ENCODE measurements around the gene ERI2. TPM values are rescaled to one million over a fixed set of nuclear protein-coding genes. Genes with fewer than 3 reads are reported as not detected.

ERI2 gene
- total and polyA plus RNA-seq, 2 of the 13 experiments (the other 11 are each of a cell fraction or from before 2014, with no cell fraction given): 17.4 to 41.3 TPM

GRCh38 chr16:20806168-20807050 lies at the start of gene ERI2, which contains the start of gene REXO5 (continued):
- TF ChIP-seq HNF1A (IDR thresholded peaks at IDR 0.05; ENCODE audit: low read depth) (0 out of 2 replicates have a peak, but pooled peaks have one; percentile 49), HNF1A (CRISPR knock-in tag; IDR thresholded peaks at IDR 0.05; ENCODE audit: borderline replicate concordance) (peak; percentile 82; the same call in 1 of the 2 replicates), ZNF747 (CRISPR knock-in tag; IDR thresholded peaks at IDR 0.05; ENCODE audit: borderline replicate concordance) (peak; percentile 97), NR2F6 (IDR thresholded peaks at IDR 0.05) (peak; percentile 34; the same call in 1 of the 2 replicates), NR2F6 (CRISPR knock-in tag; IDR thresholded peaks at IDR 0.05) (peak; percentile 35; the same call in 1 of the 2 replicates), SMARCC2 (IDR thresholded peaks at IDR 0.05) (no peak), ZNF780A (CRISPR knock-in tag; IDR thresholded peaks at IDR 0.05) (peak; percentile 97), POLR2A (IDR thresholded peaks at IDR 0.05; ENCODE audit: insufficient read depth in 1 of 2, low read depth in 2 of 2, low read length in 2 of 2) (peak; percentile 91 to 93), CHD2 (IDR thresholded peaks at IDR 0.05; ENCODE audit: low read depth, low read length) (peak; percentile 86), TFDP2 (CRISPR knock-in tag; IDR thresholded peaks at IDR 0.05) (peak; percentile 100), NKX3-1 (CRISPR knock-in tag; IDR thresholded peaks at IDR 0.05) (peak; percentile 92), ZNF232 (CRISPR knock-in tag; IDR thresholded peaks at IDR 0.05; ENCODE audit: borderline replicate concordance) (peak; percentile 96), FOXM1 (CRISPR knock-in tag; IDR thresholded peaks at IDR 0.05) (peak; percentile 54), BRCA1 (CRISPR knock-in tag; IDR thresholded peaks at IDR 0.05) (no peak; the same call in none of the 2 replicates), GPN1 (CRISPR knock-in tag; IDR thresholded peaks at IDR 0.05; ENCODE audit: borderline replicate concordance) (peak; percentile 86; the same call in 1 of the 2 replicates), PCBP2 (optimal IDR thresholded peaks at IDR 0.05; ENCODE audit: low read depth, low read length, poor library complexity, severe bottlenecking) (no peak), FOXK2 (IDR thresholded peaks at IDR 0.05) (peak; percentile 92; the same call in 1 of the 2 replicates), GLMP (CRISPR knock-in tag; IDR thresholded peaks at IDR 0.05; ENCODE audit: borderline replicate concordance) (no peak; the same call in 1 of the 2 replicates)
- TF ChIP-seq, protein P1, sequence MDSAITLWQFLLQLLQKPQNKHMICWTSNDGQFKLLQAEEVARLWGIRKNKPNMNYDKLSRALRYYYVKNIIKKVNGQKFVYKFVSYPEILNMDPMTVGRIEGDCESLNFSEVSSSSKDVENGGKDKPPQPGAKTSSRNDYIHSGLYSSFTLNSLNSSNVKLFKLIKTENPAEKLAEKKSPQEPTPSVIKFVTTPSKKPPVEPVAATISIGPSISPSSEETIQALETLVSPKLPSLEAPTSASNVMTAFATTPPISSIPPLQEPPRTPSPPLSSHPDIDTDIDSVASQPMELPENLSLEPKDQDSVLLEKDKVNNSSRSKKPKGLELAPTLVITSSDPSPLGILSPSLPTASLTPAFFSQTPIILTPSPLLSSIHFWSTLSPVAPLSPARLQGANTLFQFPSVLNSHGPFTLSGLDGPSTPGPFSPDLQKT (CRISPR knock-in tag; IDR thresholded peaks at IDR 0.05; ENCODE audit: borderline replicate concordance): peak; percentile 90; the same call in 1 of the 2 replicates
- TF ChIP-seq, protein P2, sequence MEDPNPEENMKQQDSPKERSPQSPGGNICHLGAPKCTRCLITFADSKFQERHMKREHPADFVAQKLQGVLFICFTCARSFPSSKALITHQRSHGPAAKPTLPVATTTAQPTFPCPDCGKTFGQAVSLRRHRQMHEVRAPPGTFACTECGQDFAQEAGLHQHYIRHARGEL (CRISPR knock-in tag; IDR thresholded peaks at IDR 0.05): no peak
- TF ChIP-seq, protein P3, sequence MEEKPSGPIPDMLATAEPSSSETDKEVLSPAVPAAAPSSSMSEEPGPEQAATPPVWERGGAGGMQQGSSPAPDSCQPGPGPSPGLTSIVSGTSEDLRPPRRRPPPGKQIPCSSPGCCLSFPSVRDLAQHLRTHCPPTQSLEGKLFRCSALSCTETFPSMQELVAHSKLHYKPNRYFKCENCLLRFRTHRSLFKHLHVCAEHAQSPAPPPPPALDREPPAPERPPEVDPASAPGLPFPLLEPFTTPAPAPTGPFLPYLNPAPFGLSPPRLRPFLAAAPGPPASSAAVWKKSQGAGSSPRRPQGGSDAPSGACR (CRISPR knock-in tag; IDR thresholded peaks at IDR 0.05): peak; percentile 87; the same call in 1 of the 2 replicates

Measured in HepG2 (cell line).